H7 (cell line): ENCODE data around the gene MAP3K12. TPM values are rescaled to one million over a fixed set of nuclear protein-coding genes. Genes with fewer than 3 reads are reported as not detected.
A peak's percentile ranks its signal among the peaks of the same experiment; 100 is the strongest.
"Not testable (repeated sequence)": the region's sequence is repeated elsewhere in the genome, so short reads cannot be mapped to it uniquely, and the experiment has no call there.

Experiments used
- DNase-seq: peaks from one replicate; pipeline ENCODE4 v3.0.0; 2012
- H3K27me3 ChIP-seq: 2 replicates; pipeline ENCODE4 v1.6.0; 2011; ENCODE audit warnings: mild to moderate bottlenecking, low read length; ENCODE audit not compliant: control insufficient read depth, insufficient read depth
- H3K36me3 ChIP-seq: replicated peaks from 2 replicates; pipeline ENCODE4 v1.5.1; 2011; ENCODE audit warnings: low read length; ENCODE audit not compliant: control insufficient read depth, insufficient read depth
- H3K4me3 ChIP-seq: 2 replicates; pipeline ENCODE4 v1.5.1; 2011; ENCODE audit warnings: low read depth, mild to moderate bottlenecking, control low read depth, low read length, moderate library complexity; ENCODE audit not compliant: insufficient read depth
- total RNA-seq: library from RNA; depleted of rRNA; stranded (reverse); fragments of >200 nt; shearing (Covaris generic); gene quantifications from 2 replicates; pipeline ENCODE4 v1.2.3, GENCODE V29; 2014

Gene MAP3K12
- total RNA-seq, 1 experiment from 2014 or later = 8.7 TPM

DNA sequence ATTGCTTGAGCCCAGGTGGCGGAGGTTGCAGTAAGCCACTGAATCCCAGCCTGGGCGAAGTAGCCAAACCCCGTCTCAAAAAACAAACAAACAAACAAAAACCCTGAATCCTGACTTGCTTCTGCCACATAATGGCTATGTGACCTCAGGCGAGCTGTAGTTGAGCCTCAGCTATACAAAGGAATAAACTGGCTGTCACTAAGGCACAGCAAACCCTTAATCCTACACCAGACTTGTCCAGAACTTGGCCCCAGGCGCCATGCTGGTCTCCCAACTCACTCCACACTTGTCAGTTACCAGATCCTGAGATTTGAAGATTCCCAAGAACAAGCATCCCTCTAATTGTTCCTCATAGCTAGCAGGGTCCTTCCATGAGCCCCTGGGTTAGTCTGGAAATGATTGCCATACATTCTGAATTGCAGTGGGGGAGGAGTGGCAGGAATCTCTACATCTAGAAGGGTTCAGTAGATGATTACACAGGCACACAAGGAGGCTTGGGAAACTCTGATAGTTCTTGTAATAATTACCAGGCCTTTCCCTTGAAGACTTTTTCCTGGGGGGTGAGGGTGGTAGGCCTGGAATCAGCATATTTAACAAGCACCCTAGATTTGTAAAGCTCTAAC is 9.9 kb downstream of the MAP3K12 start:
- H3K27me3 ChIP-seq = no peaks in the 10 kb centered on the region
- DNase-seq = no peak
- H3K4me3 ChIP-seq = no peak overlapping the region
- H3K36me3 ChIP-seq = peaks cover 11% of the 10 kb centered on the region

- no peak for DNase-seq
- Histone ChIP-seq H3K4me3 (no peak overlapping the region), H3K36me3 (peaks cover 22% of the 10 kb centered on the region), H3K27me3 (no peaks in the 10 kb centered on the region)
Measured at GRCh38 chr12:53486736-53487487, 12.3 kb downstream of the MAP3K12 start.

GRCh38 chr12:53485955-53486735 is 13.1 kb downstream of the MAP3K12 start:
- Histone ChIP-seq H3K4me3 (no peak overlapping the region), H3K27me3 (no peaks in the 10 kb centered on the region), H3K36me3 (peaks cover 22% of the 10 kb centered on the region)
- DNase-seq = no peak

GRCh38 chr12:53484686-53485575 is 14.3 kb downstream of the MAP3K12 start:
- Histone ChIP-seq H3K36me3 (peaks cover 25% of the 10 kb centered on the region), H3K27me3 (no peaks in the 10 kb centered on the region), H3K4me3 (no peak overlapping the region)
- DNase-seq = no peak

DNA sequence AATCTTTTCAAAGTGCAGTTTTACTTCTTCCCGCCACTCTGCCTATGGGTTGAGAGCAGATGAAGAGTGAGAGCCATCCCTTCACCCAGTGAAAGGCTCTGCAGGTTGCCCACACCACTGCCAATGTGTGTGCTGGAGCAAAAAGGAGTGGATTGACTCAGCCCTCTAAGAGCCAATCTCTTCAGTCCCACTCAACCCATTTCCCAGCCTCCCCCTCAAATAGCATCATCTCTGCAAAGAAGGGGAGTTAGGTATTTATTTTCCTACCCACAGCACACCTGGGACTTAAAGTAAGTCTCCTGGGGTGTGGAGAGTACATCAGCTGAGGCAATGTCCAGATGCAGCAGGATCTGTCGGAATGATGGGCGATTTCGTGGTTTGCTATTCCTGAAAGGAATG is 15.3 kb downstream of the MAP3K12 start:
- Histone ChIP-seq H3K36me3 (peaks cover 29% of the 10 kb centered on the region), H3K27me3 (no peaks in the 10 kb centered on the region), H3K4me3 (no peak overlapping the region)
- DNase-seq = no peak

GRCh38 chr12:53483225-53483978 is 15.9 kb downstream of the MAP3K12 start:
- Histone ChIP-seq H3K4me3 (no peak overlapping the region), H3K36me3 (peaks cover 32% of the 10 kb centered on the region), H3K27me3 (no peaks in the 10 kb centered on the region)
- DNase-seq = peak; percentile 59

GRCh38 chr12:53482626-53483168 is 16.6 kb downstream of the MAP3K12 start:
- Histone ChIP-seq H3K4me3 (no peak overlapping the region), H3K36me3 (peaks cover 34% of the 10 kb centered on the region), H3K27me3 (no peaks in the 10 kb centered on the region)
- DNase-seq = peak; percentile 60

- peaks cover 34% of the 10 kb centered on the region for H3K36me3 ChIP-seq
- no peaks in the 10 kb centered on the region for H3K27me3 ChIP-seq
- no peak overlapping the region for H3K4me3 ChIP-seq
- peak; percentile 81 for DNase-seq
Measured at GRCh38 chr12:53481939-53482586, 17.2 kb downstream of the MAP3K12 start.

DNA sequence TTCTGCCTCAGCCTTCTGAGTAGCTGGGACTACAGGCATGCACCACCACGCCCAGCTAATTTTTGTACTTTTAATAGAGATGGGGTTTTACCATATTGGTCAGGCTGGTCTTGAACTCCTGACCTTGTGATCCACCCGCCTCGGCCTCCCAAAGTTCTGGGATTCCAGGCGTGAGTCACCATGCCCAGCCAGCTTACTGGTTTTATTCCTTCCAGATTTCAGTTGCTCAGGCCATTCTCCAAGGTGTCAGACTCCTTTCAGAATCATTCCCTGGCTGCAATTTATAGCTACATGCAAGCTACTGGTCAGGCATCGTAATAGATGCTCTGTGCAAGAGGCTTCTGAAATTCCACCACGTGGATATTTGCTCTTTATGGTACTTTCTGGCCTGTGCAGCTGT is 17.8 kb downstream of the MAP3K12 start:
- H3K4me3 ChIP-seq, H3K27me3 ChIP-seq, DNase-seq: not testable (repeated sequence)
- H3K36me3 ChIP-seq = peaks cover 34% of the 10 kb centered on the region

GRCh38 chr12:53480491-53481442 is 18.5 kb downstream of the MAP3K12 start:
- peaks cover 39% of the 10 kb centered on the region for H3K36me3 ChIP-seq
- H3K4me3 ChIP-seq = no peak overlapping the region
- H3K27me3 ChIP-seq = no peaks in the 10 kb centered on the region
- DNase-seq = no peak

- peaks cover 42% of the 10 kb centered on the region for H3K36me3 ChIP-seq
Measured at GRCh38 chr12:53479331-53479730, 19.9 kb downstream of the MAP3K12 start.

GRCh38 chr12:53478865-53479264 is 20.4 kb downstream of the MAP3K12 start:
- no peak for DNase-seq
- H3K36me3 ChIP-seq = peaks cover 44% of the 10 kb centered on the region
- H3K4me3 ChIP-seq = no peak overlapping the region
- no peaks in the 10 kb centered on the region for H3K27me3 ChIP-seq

More at GRCh38 chr12:53479331-53479730, 19.9 kb downstream of the MAP3K12 start:
- Histone ChIP-seq H3K4me3 (no peak overlapping the region), H3K27me3 (no peaks in the 10 kb centered on the region)
- no peak for DNase-seq
